Left kidney (tissue), 2 donors: ENCODE data around the gene NAA38. TPM values are rescaled to one million over a fixed set of nuclear protein-coding genes. Genes with fewer than 3 reads are reported as not detected.

Experiments
- DNase-seq: peaks from one replicate; pipeline ENCODE4 v3.0.0-alpha.2; 2013
- polyA plus RNA-seq: library from polyadenylated mRNA; unstranded; fragments of 120-200 nt; gene quantifications from one replicate; pipeline ENCODE4 v1.2.1, GENCODE V29; 2013; ENCODE audit not compliant: insufficient read length

The NAA38 gene
- polyA plus RNA-seq, 1 donor: 70.0 TPM

DNA sequence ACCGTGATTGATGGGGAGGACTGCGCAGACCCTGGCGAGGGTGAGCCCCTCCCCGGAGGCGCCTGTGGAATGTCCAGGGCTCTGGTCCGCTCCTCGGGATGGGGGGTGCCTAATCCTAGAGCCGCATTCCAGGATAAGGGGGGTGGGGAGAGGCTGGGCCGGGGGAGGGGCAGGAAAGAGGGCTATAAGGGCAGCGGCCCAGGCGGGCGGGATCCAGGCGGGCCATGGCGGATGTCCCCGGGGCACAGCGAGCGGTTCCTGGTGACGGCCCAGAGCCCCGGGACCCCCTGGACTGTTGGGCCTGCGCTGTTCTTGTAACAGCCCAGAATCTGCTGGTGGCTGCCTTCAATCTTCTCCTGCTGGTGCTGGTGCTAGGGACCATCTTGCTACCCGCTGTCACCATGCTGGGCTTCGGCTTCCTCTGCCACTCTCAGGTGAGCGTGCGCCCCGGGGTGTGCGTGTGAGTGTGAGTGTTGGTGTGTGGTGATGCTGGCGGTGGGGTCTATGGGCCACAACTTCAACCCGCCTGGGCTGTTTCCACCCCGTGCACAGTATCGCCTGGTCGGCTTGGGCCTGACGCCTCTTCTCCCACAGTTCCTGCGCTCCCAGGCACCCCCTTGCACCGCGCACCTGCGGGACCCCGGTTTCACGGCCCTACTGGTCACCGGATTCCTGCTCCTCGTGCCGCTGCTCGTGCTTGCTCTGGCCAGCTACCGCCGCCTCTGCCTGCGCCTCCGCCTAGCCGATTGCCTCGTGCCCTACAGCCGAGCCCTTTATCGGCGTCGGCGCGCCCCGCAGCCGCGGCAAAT, 2.3 kb downstream of the NAA38 start, which contains the start of gene TMEM88:
TSS of gene TMEM88 (plus strand) at position 216 of the 809 bp plus-strand sequence. CDS start at position 225, 9 bp downstream.
- peak; percentile 40 for DNase-seq

DNA sequence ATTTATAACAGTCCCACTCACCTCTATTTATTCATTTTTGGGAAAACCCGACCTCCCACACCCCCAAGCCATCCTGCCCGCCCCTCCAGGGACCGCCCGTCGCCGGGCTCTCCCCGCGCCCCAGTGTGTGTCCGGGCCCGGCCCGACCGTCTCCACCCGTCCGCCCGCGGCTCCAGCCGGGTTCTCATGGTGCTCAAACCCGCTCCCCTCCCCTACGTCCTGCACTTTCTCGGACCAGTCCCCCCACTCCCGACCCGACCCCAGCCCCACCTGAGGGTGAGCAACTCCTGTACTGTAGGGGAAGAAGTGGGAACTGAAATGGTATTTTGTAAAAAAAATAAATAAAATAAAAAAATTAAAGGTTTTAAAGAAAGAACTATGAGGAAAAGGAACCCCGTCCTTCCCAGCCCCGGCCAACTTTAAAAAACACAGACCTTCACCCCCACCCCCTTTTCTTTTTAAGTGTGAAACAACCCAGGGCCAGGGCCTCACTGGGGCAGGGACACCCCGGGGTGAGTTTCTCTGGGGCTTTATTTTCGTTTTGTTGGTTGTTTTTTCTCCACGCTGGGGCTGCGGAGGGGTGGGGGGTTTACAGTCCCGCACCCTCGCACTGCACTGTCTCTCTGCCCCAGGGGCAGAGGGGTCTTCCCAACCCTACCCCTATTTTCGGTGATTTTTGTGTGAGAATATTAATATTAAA, 3.1 kb downstream of the NAA38 start:
- no peak for DNase-seq

DNA sequence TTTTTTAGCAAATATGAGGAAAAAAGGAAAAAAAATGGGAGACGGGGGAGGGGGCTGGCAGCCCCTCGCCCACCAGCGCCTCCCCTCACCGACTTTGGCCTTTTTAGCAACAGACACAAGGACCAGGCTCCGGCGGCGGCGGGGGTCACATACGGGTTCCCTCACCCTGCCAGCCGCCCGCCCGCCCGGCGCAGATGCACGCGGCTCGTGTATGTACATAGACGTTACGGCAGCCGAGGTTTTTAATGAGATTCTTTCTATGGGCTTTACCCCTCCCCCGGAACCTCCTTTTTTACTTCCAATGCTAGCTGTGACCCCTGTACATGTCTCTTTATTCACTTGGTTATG, 3.7 kb downstream of the NAA38 start:
- DNase-seq: no peak

GRCh38 chr17:7852919-7853690, 4.3 kb downstream of the NAA38 start:
- DNase-seq: no peak

DNA sequence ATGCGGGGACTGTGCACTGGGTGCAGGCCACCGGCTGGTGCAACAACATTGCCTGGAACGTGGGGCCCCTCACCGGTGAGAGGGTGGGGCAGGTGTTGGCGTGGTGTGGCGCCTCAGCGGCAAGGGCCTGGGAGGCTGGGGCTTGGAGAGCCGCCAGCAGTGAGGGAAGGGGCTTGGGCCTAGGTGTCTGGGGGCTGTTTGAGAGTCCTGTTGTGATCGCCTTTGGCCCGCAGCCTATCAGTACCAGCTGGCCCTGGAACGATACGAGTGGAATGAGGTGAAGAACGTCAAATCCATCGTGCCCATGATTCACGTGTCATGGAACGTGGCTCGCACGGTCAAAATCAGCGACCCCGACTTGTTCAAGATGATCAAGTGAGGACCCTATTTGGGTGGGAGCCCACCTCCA, 5.1 kb downstream of the NAA38 start:
- no peak for DNase-seq

GRCh38 chr17:7851438-7852261, 5.7 kb downstream of the NAA38 start:
- DNase-seq: peak; percentile 87

GRCh38 chr17:7850701-7851437, 6.5 kb downstream of the NAA38 start:
- no peak for DNase-seq

DNA sequence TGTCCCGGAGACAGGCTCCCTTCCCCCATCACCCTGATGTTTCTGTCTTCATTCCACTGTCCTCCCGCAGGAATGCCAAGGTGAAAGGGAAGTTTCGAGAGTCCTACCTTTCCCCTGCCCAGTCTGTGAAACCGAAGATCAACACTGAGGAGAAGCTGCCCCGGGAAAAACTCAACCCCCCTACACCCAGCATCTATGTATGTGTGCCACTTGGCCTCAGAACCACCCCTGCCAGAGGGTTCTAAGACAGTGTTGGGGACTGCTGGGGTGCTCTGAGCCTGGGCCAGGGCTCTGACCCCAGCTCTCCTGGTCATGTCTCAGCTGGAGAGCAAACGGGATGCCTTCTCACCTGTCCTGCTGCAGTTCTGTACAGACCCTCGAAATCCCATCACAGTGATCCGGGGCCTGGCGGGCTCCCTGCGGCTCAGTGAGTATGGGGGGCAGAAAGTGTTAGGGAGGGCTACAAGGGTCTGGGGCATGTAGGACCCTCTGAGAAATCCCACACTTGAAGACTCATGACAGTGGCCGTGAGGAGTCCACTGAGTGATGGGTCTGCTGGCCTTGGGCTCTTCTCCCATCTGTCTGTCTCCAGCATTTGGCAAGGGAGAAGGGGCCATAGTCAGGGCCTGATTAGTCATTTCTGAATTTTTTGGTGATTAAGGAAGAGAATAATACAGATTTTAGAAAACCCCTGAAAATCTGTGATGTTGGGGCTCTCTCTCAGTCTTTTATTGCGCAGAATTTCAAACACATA, 7.4 kb downstream of the NAA38 start:
- no peak for DNase-seq

GRCh38 chr17:7849130-7849750, 8.1 kb downstream of the NAA38 start:
- no peak for DNase-seq

- no peak for DNase-seq
These were observed 8.6 kb downstream of the NAA38 start for GRCh38 chr17:7848739-7849129.

DNA sequence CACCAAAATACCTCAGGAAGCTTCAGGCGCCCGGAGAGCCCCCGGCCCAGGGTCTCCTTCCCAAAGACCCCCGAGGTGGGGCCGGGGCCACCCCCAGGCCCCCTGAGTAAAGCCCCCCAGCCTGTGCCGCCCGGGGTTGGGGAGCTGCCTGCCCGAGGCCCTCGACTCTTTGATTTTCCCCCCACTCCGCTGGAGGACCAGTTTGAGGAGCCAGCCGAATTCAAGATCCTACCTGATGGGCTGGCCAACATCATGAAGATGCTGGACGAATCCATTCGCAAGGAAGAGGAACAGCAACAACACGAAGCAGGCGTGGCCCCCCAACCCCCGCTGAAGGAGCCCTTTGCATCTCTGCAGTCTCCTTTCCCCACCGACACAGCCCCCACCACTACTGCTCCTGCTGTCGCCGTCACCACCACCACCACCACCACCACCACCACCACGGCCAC, 9.2 kb downstream of the NAA38 start:
- DNase-seq: no peak

DNA sequence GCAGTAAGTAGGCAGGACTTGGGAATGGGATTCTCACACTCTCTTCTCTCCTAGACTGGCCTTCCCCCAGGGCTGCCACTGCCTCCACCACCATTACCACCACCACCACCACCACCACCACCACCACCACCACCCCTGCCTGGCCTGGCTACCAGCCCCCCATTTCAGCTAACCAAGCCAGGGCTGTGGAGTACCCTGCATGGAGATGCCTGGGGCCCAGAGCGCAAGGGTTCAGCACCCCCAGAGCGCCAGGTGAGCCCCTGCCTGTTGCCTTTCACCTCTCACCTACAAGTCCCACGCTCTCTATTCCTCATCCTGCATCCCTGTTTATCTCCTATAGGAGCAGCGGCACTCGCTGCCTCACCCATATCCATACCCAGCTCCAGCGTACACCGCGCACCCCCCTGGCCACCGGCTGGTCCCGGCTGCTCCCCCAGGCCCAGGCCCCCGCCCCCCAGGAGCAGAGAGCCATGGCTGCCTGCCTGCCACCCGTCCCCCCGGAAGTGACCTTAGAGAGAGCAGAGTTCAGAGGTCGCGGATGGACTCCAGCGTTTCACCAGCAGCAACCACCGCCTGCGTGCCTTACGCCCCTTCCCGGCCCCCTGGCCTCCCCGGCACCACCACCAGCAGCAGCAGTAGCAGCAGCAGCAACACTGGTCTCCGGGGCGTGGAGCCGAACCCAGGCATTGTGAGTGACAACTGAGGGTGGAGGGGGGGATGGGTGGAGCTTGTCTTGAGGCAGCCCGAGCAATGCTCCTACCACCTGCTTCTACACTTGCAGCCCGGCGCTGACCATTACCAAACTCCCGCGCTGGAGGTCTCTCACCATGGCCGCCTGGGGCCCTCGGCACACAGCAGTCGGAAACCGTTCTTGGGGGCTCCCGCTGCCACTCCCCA, 10.3 kb downstream of the NAA38 start:
- no peak for DNase-seq

DNA sequence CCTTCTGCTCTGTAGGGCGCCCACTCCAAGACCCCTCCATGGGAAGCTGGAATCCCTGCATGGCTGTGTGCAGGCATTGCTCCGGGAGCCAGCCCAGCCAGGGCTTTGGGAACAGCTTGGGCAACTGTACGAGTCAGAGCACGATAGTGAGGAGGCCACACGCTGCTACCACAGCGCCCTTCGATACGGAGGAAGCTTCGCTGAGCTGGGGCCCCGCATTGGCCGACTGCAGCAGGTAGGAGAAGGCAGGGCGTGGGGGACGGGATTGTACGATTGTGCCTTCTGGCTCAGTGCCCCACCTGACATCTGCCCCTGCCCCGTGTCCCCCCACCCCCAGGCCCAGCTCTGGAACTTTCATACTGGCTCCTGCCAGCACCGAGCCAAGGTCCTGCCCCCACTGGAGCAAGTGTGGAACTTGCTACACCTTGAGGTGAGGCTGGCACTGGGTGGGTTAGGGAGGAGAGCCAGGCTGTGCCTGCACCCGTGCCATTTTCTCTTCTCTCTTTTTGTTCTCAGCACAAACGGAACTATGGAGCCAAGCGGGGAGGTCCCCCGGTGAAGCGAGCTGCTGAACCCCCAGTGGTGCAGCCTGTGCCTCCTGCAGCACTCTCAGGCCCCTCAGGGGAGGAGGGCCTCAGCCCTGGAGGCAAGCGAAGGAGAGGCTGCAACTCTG, 11.2 kb downstream of the NAA38 start:
- DNase-seq: no peak

DNA sequence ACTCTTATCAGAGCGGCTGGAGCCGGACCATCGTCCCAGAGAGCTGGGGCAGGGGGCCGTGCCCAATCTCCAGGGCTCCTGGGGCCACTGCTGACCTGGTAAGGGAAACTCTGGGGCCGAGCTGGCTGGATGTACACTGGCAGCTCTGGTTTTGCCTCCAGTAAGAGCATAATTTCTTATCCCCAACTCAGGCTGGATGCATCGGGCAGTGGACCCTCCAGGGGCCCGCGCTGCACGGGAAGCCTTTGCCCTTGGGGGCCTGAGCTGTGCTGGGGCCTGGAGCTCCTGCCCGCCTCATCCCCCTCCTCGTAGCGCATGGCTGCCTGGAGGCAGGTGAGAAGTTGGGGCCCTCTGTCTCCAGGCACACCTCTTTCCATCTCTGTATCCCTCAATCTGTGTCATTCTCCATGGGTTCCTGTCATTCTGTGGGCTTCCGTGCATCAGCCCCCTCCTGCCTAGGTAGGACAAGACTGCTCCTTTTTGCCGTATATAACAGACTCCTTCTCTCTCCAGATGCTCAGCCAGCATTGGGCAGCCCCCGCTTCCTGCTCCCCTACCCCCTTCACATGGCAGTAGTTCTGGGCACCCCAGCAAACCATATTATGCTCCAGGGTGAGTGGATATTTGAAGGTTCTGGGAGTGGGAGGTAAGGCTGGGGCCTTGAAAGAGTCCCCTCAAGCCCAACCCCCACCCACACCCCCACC, 11.8 kb downstream of the NAA38 start:
- no peak for DNase-seq

DNA sequence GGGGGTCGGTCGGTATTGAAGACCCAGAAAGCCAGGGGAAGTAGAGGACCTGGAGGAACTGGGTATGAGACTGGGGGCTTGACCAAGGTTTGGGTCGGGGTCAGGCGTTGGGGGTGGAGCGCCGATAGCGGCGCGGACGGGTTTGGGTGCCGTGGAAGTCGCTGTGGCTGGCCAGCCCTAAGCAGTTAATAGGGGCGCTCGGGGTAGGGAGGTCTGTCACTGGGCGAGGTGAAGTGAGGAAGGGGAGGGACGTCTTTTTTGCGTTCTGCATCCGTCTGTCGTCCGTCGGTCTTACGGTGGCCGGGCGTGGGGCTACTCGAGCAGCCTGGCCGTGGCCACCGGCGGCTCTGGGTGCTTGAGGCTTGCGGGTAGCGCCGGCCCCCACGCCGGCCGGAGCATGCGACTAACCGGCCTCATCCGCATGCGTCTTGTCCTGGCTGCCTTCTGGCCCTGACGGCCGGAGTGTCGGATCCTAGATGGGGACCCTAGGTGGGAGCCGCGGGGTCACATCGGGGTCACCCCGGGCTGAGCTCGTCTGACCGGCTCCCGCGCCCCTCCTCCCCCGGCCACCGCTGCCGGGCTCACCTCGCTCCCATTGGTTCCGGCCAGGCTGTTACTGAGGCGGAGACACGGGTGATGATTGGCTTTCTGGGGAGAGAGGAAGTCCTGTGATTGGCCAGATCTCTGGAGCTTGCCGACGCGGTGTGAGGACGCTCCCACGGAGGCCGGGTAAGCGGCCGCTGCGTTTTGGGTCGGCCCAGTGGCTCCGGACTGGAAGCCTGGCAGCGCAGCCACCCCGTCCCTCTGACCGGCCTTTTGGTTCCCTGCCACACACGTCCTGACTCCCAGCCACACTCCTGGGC, 12.8 kb downstream of the NAA38 start:
- peak; percentile 91 for DNase-seq

GRCh38 chr17:7843536-7844291, 13.6 kb downstream of the NAA38 start:
- DNase-seq: peak; percentile 75
